Iris pigment epithelial cell (primary cell): ENCODE results near the gene ULBP2.
"Not testable (repeated sequence)": the region's sequence is repeated elsewhere in the genome, so short reads cannot be mapped to it uniquely, and the experiment has no call there.

Source experiments
- DNase-seq: peaks from one replicate; pipeline ENCODE4 v3.0.0-alpha.2; 2011; ENCODE audit warnings: low read depth

ULBP2 gene, protein sequence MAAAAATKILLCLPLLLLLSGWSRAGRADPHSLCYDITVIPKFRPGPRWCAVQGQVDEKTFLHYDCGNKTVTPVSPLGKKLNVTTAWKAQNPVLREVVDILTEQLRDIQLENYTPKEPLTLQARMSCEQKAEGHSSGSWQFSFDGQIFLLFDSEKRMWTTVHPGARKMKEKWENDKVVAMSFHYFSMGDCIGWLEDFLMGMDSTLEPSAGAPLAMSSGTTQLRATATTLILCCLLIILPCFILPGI

DNA sequence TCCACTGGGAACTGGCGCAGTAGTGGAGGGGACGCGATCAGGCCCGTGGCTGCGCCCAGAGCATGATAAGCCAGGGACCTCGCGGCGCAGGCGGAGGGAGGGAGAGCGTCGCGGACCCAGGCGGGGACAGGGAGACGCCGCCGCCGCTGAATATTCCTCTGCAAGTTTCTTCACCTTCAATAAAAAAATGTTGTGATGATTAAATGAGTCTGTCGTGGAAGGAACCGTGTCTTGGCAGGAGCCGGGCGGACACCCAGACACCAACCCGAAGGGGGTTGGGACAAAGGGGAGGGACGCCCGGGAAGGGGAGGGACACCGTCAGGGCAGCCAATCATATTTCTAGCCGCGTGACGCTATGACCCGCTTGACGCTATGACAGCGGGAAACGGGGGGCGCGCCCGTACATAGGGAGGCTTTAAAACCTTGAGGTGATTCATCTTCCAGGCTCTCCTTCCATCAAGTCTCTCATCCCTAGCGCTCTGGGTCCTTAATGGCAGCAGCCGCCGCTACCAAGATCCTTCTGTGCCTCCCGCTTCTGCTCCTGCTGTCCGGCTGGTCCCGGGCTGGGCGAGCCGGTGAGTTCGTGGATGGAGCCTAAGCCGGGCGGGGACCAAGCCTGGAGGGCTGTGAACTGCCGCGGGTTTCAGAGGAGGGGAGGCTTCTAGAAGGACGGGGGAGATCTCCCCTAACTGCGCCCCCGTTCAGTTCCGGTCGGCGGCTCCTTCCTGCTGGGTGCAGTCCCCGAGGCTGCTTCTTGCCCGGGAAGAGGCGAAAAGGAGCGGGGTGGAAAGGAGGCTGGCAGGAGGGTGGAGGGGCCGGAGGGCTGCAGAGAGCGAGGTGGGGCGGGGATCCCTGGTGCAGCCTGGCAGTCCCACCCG lies at the start of gene ULBP2:
ULBP2 (plus strand) TSS at position 432 of the 878 bp plus-strand sequence; CDS start at position 491, 59 bp downstream.
- peak; percentile 98 for DNase-seq

DNA sequence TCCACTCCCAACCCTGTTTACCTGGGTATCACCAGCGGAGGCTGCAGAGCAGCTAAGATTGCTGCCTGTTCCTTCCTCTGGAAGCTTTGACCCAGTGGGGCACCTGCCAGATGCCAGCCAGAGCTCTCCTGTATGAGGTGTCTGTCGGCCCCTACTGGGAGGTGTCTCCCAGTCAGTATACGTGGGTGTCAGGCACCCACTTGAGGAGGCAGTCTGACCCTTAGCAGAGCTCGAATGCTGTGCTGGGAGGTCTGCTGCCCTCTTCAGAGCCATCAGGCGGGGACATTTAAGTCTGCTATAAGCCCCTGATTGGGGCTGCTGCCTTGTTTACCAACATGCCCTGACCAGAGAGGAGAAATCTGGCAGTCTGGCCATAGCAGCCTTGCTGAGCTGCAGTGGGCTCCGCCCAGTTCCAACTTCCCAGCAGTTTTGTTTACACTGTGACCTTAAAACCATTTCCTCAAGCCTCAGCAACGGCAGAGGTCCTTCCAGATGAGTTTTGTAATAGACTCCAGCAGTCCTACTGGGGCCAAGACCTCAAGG lies 46.7 kb upstream of the ULBP2 start:
- DNase-seq: peak; percentile 89

DNA sequence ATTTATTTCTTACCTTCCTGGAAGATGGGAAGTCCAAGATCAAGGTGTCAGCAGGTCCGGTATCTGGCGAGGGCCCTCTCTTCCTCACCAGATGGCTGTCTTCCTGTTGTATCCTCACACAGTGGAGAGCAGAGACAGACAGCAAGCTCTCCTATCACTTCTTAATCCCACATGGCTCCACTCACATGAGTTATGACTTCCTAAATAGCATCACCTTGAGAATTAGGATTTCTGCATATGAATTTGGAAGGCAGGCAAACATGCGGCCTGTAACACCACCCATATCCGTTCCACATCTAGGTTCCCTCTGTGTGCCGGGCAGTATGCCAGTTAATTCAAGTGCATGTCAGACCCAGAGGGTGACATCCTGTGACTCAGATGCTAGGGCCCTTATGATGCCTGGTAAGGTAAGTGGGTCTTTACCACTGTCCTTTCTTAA lies 46.0 kb upstream of the ULBP2 start:
- DNase-seq: peak; percentile 44

DNA sequence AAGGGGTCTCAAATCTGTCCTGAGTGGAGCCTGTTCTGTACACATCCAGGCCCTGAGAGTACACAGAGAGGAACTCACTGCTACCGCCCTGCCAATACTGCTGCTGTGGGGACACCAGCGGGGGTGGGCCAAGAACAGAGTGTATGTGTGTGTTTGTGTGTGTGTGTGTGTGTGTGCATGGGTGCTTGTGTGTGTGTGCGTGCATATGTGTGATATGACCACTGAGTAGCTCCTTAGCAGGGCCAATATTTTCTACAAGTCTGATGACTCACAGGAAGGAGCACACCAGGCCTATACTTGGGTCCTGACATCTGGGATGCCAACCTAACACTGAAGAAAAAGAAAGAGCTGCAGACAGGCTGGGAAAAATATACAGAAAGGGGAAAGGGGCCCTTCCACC lies 45.3 kb upstream of the ULBP2 start:
- peak; percentile 46 for DNase-seq

DNA sequence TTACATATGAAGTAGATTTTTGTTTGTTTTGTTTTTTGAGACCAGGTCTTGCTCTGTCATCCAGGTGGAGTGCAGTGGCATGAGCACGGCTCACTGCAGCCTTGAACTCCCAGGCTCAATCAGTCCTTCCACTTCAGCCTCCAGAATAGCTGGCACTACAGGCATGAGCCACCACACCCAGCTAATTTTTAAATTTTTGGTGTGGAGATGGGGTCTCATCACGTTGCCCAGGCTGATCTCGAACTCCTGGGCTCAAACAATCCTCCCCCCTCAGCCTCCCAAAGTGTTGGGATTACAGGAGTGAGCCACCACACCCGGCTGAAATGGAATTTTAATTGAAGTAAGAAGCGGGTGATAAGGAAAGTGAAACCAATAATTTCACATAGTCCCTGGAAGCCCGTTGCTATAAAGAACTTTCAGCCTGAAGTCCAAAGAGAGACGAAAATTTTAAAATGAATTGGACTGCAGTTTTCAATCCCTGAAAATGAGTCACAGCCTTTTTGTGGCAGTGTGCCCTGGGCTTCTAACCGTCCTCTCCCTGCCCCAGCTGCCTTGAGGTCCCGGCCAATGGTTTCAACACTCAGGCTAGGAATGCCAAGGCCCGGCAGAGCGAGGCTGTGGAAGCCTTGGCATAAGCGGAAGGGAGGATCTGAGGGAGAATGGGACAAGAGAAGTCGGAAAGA lies 44.7 kb upstream of the ULBP2 start:
- peak; percentile 88 for DNase-seq

DNA sequence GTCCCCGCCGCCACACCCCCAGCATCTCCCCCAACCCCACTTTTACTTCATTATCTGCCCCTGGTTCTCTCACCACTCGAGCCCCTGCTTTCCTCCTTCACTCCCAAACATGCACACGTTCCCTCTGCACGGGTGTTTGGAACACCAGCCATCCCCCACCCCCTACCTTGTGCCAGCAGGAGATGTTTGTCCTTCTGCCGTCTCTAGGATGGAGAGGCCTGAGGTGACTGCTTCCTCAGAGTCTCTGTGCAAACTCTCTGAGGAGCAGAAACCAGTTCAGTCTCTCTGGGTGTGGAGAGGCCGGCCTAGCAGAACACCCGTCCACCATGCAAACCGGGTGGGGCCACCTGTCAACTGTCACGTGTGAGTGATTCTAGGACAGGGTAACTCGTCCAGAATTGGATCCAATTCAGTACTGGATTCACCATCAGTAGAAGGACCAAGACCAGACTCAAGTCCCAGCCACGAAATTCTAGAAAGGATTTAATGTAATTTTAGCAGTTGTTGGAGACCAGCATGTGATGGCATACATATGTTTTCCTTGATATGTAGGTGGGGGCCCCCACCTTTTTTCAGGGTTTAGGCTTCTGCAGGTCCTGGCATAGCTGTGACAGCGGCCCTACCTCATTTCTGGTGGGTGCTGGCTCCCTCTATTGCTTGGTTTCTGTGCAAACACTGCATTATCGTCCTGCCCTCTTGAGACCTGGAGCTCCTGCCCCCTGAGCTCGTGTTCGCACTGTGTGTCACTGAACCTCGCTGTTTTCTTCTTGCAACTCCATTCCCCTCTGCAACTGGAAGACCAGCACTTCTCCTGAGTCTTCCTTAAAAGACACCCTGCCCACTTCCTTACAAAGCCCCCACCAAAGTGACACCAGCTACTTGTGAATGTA lies 43.7 kb upstream of the ULBP2 start, which contains the start of gene RAET1E:
RAET1E (minus strand) TSS at position 259 of the 890 bp plus-strand sequence. CDS start 7,212 bp downstream, outside the sequence.
- DNase-seq: no peak

DNA sequence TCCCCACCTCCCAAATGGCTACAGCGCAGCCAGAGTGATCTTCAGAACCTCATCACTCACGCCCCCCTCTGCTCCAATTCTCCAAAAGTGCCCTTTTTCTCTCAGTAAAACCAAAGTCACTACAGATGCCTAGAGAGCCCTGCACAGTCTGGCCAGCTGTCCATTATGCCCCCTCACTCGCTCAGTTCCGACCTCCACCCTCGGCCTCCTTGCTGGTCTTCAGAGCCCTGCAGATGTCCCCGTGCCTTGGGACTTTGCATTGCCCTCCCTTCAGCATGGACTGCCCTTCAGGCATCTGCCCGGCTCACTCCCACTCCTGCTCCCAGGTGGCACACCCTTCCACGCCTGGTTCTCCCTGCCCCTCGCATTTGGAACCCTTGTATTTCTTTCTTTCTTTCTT lies 42.8 kb upstream of the ULBP2 start:
- no peak for DNase-seq

DNA sequence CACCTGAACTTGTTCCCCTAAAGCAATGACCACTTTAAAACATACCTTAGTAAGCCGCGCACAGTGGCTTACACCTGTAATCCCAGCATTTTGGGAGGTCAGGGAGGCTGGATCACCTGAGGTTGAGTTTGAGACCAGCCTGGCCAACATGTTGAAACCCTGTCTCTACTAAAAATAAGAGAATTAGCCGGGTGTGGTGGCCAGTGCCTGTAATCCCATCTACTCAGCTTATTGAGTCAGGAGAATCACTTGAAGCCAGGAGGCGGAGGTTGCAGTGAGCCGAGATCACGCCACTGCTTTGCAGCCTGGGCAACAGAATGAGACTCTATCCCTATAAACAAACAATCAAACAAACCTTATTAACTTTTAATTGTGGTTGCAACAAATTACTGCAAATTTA lies 42.3 kb upstream of the ULBP2 start:
- no peak for DNase-seq

DNA sequence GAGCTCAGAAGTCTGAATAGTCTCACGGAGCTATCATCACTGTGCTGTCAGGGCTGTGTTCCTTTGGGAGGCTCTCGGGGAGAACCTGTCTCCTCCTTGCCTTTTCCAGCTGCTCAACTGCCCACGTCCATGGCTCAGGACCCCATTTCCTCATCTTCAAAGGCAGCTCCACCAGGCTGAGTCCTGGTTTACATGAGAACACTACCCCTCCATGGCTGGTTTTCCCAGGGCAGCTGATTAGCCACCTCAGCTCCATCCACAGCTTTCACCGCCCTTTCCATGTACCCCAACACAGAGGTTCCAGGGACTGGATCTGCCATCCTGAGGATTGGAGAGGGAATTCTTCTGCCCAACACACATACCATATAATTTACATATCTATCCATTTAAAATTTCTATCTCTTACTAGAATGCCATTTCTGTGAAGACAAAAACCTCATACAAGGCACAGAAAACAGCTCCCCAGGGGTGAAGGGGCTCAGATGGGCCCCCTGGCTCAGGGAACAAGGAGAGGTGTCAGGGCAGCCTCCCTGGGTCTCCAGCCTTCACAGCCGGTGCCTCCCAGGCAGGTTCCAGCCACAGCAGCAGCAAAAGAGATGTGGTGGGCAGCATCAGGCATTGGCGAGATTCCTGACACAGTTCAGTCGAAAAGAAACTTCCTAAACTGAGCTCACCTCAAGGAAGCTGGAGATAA lies 41.7 kb upstream of the ULBP2 start:
- no peak for DNase-seq

DNA sequence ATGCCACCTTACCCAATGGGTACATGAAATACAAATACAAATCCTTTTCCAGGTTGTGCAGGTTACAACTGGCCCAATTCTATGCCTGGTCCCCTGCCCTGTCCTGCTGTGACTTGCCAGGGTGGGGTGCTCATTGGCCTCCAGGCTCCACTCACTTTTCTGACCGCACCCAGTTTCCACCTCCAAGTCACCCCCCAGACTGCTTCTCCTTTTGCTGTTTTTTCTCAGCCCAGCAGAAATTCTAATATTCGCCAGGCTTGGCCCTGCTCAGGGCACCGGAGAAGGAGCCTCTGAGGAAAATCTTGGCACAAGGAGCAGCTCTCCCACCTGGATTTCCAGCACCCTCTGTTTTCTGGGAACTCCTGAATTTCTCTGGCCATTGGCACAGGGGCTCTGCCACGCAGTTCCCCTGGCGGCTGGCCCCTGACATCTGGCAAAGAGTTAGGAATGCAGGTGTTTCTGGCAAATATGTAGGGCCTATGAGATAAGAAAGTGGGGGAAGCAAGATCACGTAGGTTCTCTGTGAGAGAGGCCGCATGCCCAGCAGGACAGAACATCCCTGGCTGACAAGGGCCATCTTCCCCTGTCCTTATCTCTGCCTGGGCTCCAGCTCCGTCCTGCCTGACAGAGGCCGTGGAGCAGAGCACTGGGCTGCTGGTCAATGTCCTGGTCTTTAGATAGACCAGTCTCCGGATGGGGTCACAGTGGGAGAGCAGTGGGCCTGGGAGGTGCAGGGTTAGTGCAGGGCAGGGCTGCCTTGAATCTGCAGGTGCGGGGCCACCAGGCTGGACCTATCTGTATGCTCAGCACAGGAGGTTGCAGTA lies 41.0 kb upstream of the ULBP2 start:
- DNase-seq: no peak

DNA sequence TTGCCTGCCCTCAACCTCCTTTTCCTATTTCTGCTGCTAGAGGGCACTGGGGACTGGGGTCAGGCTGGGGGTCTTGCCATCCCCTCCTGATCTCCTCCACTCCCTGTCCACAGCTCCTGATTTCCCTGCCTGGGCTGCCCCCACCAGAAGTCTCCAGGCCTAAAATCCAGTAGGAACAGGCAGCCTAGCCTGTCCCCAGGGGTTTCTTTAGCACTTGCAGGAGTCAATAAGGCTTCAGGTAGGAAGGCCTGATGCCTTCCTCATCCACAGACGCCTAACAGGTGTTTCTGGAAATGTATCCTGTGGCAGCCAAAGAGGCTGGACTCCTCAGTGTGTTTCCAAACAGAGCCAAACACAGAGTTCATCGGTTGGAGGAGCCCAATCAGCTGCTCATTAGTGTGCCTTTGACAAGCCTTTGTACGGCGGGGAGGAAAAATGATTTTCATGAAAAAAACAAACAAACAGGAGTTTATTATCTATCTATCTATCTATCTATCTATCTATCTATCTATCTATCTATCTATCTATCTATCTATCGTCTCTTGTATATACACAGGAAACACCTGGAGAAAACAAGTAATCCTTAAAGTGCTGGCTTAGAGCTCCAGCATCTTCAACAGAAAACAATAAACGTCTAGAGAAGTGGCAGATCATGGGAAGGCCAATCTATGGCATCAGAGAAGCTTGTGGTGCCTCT lies 40.2 kb upstream of the ULBP2 start:
- DNase-seq: no peak

DNA sequence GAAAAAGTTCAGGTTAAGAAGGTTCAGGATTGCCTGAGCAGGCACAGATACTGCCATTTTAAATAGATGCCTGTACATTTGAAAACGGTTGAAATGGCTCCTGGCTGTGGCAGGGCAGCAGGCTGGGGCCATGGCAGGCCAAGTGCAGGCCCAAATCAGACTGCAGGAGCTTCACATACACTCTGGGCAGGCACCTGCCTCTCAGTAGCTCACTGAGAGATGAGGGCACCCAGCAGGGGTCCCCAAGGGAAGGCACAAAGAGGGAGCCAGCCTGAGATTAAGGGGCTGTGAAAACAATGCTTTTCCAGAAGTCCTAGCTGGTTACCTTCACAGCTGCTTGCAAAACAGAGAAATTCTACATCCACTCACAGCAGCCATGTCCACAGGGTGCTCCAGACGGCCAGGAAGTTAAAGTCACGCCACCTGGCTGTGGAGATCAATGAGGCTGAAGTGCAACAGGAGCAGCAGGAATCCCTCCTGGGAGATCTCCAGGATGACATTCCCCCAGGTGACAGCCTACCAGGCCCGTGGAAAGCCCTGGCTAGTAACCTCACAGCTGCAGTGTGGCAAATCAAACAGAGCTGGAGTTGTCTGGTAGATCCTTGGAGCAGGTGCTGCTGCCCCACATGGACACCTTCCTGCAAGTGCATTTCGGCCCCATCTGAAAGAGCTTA lies 37.7 kb upstream of the ULBP2 start:
- no peak for DNase-seq

DNA sequence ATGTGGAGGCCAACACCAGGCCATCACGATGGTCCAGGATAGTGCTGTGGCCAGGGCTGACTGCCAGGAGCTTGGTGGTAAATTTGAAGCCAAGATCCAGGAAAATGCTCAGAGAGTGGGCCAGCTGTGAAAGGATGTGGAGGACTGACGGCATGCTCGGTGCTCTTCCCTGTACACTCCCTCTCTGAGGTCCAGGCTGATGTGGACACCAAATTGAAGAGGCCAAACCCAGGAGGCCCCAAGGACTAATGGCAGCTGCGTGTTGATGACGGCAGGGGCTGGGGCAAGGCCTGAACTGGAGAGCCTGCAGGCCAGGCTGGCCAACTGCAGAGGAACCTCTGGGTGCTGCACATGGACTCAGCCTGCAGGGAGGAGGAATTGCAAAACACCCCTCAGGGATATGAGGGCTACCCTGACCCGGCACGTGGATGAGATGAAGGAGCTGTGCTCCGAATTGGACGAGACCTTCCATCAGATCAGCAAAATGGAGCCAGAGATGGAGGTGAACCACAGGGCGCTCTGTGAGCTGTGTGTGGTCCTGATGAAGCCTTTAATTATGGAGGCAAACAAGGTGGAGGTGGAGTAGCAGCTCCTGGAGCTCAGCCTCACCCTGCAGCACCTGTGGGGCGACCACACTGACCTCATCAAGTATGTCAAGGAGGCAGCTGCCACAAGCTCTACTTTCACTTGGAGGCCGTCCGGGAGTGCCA lies 37.0 kb upstream of the ULBP2 start:
- DNase-seq: no peak

DNA sequence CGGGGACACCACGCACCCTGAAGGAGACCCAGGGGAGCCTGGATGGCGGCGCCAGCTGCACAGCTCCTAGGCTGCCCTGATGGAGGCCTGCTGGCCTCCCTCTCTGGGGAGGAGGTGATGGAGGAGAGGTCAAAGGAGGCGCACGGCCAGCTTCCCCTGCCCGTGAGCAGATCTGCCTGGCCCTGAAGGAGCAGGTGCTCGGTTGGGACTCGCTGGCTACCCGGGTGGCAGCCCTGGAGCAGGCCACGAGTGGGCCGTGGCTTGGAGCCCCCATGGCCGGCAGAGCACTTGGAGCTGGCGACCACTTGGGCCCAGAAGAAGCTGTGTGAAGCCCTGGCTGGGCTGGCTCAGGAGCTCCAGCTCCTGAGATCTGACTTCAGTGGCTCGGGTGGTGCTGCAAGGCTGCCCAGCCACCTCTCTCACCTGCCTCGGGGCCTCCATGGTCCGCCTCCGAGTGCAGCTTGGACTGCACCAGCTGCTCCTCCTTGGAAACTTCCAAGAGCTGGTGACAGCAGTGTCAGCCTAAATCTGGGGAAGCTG lies 36.4 kb upstream of the ULBP2 start:
- no peak for DNase-seq

DNA sequence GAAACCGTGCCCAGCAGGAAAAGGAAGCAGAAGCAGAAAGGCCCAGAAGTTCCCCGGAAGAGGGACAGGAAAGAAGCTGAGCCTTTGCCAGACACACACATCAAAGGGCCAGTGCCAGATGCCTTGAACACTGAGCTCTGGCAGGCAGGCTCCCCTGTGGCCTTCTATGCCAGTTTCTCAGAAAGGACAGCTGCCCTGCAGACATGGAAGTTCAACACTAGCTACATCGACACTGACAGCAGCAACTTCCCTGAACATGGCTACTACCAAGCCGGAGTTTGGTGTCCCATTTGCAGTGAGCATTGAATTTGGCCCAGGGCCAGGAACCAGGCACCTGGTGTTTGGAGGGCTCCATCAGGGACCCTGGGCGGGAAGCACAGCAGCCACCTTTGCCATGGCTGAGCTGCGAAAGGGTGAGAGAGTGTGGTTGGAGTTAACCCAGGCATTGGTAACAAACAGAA lies 35.9 kb upstream of the ULBP2 start:
- DNase-seq: no peak

DNA sequence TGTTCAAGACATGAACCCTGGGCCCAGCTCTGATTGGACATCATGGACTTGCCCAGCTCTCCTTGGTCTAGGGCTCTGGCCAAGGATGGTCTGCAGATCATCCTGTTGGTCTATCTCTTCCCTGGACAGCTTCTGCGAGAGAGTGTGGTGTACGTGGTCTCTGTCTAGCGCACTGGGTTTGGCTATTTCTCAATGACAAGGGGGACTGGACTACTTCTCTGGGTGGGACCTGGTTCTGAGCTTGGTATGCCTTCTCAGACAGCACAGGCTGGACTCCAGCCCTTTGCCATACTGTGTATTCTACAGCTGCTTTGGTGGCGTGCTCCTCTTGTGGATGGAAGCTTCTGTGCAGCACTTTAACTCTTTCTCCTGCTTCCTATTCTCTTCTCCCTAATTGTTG lies 35.4 kb upstream of the ULBP2 start:
- DNase-seq: no peak

DNA sequence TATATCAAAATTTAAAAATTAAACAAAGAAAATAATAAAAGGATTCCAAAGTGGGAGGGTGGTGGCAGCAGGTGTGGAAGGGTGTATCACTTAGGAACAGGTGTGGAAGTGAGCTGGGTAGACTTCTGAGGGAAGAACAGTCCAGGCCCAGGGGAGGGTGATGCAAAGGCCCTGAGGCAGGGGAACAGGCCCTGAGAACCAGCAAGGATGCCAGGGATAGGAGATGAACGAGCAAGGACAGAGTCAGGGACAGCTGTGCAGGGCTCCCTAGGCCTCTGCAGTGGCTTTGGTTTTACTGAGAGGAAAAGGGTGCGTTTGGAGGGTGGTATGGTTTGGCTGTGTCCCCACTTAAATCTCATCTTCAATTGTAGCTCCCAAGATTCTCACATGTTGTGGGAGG lies 34.5 kb upstream of the ULBP2 start:
- no peak for DNase-seq

DNA sequence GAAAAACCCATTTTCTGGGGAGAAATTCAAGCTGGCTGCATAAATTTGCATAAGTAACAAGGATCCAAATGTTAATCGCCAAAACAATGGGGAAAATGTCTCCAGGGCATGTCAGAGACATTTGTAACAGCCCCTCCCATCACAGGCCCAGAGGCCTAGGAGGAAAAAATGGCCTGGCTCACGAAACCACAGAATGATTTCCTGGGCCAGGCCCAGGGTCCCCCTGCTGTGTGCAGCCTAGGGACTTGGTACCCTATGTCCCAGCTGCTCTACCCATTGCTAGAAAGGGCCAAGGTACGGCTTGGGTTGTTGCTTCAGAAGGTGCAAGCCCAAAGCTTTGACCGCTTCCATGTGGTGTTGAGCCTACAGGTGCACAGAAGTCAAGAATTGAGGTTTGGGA lies 33.3 kb upstream of the ULBP2 start:
- DNase-seq: not testable (repeated sequence)
